ENCODE results near the gene FBXW7. TPM values are rescaled to one million over a fixed set of nuclear protein-coding genes. Genes with fewer than 3 reads are reported as not detected.

The FBXW7 gene
- polyA plus RNA-seq, 2 of the 4 experiments (the other 2 are of a cell fraction) = 7.2 to 12.5 TPM

- H3K4me2 ChIP-seq = no peak overlapping the region
- H3K4me3 ChIP-seq = no peak overlapping the region
- POLR2A ChIA-PET = no interaction called here
- FAIRE-seq = no peak
- WGBS (ENCODE audit: missing lambda C conversion rate) = 93% methylated on average over 6 of the region's 6 CpGs
- no peak for ATAC-seq
- H3K9me3 ChIP-seq = no peaks in the 10 kb centered on the region
- no peak for DNase-seq (ENCODE audit: low read depth in 1 of 2, low spot score in 1 of 2)
- no peaks in the 10 kb centered on the region for H3K4me1 ChIP-seq
- H3K27ac ChIP-seq = no peak overlapping the region
- CTCF ChIA-PET = interaction anchor here (1.2 kb wide), 1 partner anchor 31 kb away, joined by 4 read pairs; no protein-coding TSS in a partner anchor
- TF ChIP-seq RCOR1 (IDR thresholded peaks at IDR 0.05; ENCODE audit: low read depth, low read length) = no peak
- TF ChIP-seq RAD21 (conservative IDR thresholded peaks at IDR 0.05 in 1 of 2, IDR thresholded peaks at IDR 0.05 in 1 of 2) = no peak
- TF ChIP-seq, protein P1, sequence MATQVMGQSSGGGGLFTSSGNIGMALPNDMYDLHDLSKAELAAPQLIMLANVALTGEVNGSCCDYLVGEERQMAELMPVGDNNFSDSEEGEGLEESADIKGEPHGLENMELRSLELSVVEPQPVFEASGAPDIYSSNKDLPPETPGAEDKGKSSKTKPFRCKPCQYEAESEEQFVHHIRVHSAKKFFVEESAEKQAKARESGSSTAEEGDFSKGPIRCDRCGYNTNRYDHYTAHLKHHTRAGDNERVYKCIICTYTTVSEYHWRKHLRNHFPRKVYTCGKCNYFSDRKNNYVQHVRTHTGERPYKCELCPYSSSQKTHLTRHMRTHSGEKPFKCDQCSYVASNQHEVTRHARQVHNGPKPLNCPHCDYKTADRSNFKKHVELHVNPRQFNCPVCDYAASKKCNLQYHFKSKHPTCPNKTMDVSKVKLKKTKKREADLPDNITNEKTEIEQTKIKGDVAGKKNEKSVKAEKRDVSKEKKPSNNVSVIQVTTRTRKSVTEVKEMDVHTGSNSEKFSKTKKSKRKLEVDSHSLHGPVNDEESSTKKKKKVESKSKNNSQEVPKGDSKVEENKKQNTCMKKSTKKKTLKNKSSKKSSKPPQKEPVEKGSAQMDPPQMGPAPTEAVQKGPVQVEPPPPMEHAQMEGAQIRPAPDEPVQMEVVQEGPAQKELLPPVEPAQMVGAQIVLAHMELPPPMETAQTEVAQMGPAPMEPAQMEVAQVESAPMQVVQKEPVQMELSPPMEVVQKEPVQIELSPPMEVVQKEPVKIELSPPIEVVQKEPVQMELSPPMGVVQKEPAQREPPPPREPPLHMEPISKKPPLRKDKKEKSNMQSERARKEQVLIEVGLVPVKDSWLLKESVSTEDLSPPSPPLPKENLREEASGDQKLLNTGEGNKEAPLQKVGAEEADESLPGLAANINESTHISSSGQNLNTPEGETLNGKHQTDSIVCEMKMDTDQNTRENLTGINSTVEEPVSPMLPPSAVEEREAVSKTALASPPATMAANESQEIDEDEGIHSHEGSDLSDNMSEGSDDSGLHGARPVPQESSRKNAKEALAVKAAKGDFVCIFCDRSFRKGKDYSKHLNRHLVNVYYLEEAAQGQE (IDR thresholded peaks at IDR 0.05) = no peak
- no peak for TF ChIP-seq FOSL2 (IDR thresholded peaks at IDR 0.05)
- no peak for TF ChIP-seq FOSL2 (CRISPR knock-in tag; IDR thresholded peaks at IDR 0.05)
- no peak for TF ChIP-seq KDM1A (IDR thresholded peaks at IDR 0.05; ENCODE audit: low read depth)
- no peak for TF ChIP-seq NR3C1 (IDR thresholded peaks at IDR 0.05)
- no peak for TF ChIP-seq PHF8 (IDR thresholded peaks at IDR 0.05; ENCODE audit: borderline replicate concordance, low read depth)
- TF ChIP-seq FOSB (CRISPR knock-in tag; IDR thresholded peaks at IDR 0.05) = no peak
- TF ChIP-seq HOXA7 (CRISPR knock-in tag; IDR thresholded peaks at IDR 0.05) = no peak
Measured at GRCh38 chr4:152448038-152448707, 87.7 kb downstream of the FBXW7 start.

GRCh38 chr4:152443859-152444258 is 92.0 kb downstream of the FBXW7 start:
- no peak for DNase-seq (ENCODE audit: low read depth in 1 of 2, low spot score in 1 of 2)
- FAIRE-seq = no peak
- ChIA-PET CTCF (no interaction called here), POLR2A (no interaction called here)
- Histone ChIP-seq H3K4me2 (no peak overlapping the region), H3K4me1 (no peaks in the 10 kb centered on the region), H3K9me3 (no peaks in the 10 kb centered on the region), H3K27ac (no peak overlapping the region), H3K4me3 (no peak overlapping the region)
- WGBS (ENCODE audit: missing lambda C conversion rate) = 87% methylated on average over 3 of the region's 3 CpGs
- no peak for TF ChIP-seq CBX2 (IDR thresholded peaks at IDR 0.05; ENCODE audit: borderline replicate concordance, low read depth)
- TF ChIP-seq RFX5 (IDR thresholded peaks at IDR 0.05) = no peak
- no peak for TF ChIP-seq EHMT2 (IDR thresholded peaks at IDR 0.05; ENCODE audit: low read depth)
- TF ChIP-seq ZFP36 (IDR thresholded peaks at IDR 0.05; ENCODE audit: borderline replicate concordance, partially characterized antibody) = no peak
- no peak for TF ChIP-seq MYC (IDR thresholded peaks at IDR 0.05; ENCODE audit: borderline replicate concordance, low read length)
- TF ChIP-seq TFCP2L1 (CRISPR knock-in tag; IDR thresholded peaks at IDR 0.05) = no peak
- TF ChIP-seq ZNF302 (CRISPR knock-in tag; IDR thresholded peaks at IDR 0.05) = no peak
- no peak for ATAC-seq

- ChIA-PET CTCF (no interaction called here), POLR2A (no interaction called here)
- H3K4me2 ChIP-seq = no peak overlapping the region
- H3K9me3 ChIP-seq = 0 out of 3 replicates have a peak, but pooled peaks cover 3% of the 10 kb centered on the region
- WGBS (ENCODE audit: missing lambda C conversion rate) = 93% methylated on average over 7 of the region's 7 CpGs
- no peak for DNase-seq (ENCODE audit: low read depth in 1 of 2, low spot score in 1 of 2)
- no peak overlapping the region for H3K27ac ChIP-seq
- FAIRE-seq = no peak
- H3K4me1 ChIP-seq = peaks cover 8% of the 10 kb centered on the region; the same call in 1 of the 3 replicates
- no peak for ATAC-seq
- no peak overlapping the region for H3K4me3 ChIP-seq
- TF ChIP-seq CHD2 (IDR thresholded peaks at IDR 0.05; ENCODE audit: low read length, partially characterized antibody) (no peak), PHF8 (IDR thresholded peaks at IDR 0.05; ENCODE audit: borderline replicate concordance, low read depth) (no peak), SREBF2 (IDR thresholded peaks at IDR 0.05) (no peak), GATA3 (IDR thresholded peaks at IDR 0.05; ENCODE audit: borderline replicate concordance) (no peak), RFX5 (IDR thresholded peaks at IDR 0.05) (no peak), PBX3 (IDR thresholded peaks at IDR 0.05) (no peak)
- TF ChIP-seq, protein P2, sequence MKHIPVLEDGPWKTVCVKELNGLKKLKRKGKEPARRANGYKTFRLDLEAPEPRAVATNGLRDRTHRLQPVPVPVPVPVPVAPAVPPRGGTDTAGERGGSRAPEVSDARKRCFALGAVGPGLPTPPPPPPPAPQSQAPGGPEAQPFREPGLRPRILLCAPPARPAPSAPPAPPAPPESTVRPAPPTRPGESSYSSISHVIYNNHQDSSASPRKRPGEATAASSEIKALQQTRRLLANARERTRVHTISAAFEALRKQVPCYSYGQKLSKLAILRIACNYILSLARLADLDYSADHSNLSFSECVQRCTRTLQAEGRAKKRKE (CRISPR knock-in tag; IDR thresholded peaks at IDR 0.05; ENCODE audit: low read depth) = no peak
Measured at GRCh38 chr4:152437561-152437960, 98.3 kb downstream of the FBXW7 start.

Measured in A549 (cell line).